Fibroblast of lung (primary cell): ENCODE results near the gene CREBL2.

ENCODE experiments used
- EZH2 ChIP-seq: IDR thresholded peaks from 2 replicates; pipeline ENCODE4 v1.5.1; 2012; ENCODE audit warnings: low read length, control low read depth, mild to moderate bottlenecking; ENCODE audit errors: missing control alignments
- TF ChIP-seq, protein P1 (sequence below), 2 donors: IDR thresholded peaks in 1 of 2; conservative IDR thresholded peaks in 1 of 2; 1 replicate in 1 of 2; 2 replicates in 1 of 2; pipeline ENCODE4 v1.5.1; 2011 to 2012; ENCODE audit warnings: low read length in 2 of 2, control low read depth in 1 of 2, inconsistent platforms in 1 of 2, low read depth in 1 of 2, mild to moderate bottlenecking in 1 of 2

DNA sequence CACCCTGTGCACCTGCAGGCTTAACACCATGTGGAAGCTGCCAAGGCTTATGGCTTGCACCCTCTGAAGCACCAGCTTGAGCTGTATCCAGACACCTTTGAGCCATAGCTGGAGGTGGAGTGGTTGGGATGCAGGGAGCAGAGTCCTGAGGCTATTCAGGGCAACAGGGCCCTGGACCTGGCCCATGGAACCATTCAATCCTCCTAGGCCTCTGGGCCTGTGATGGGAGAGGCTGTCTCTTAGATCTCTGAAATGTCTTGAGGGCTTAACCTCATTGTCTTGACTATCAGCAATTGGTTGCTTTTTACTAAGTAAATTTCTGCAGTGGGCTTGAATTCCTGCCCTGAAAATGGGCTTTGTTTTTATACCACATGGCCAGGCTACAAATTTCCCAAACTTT, 36.6 kb downstream of the CREBL2 start:
- no peak for TF ChIP-seq EZH2
- TF ChIP-seq, protein P1, sequence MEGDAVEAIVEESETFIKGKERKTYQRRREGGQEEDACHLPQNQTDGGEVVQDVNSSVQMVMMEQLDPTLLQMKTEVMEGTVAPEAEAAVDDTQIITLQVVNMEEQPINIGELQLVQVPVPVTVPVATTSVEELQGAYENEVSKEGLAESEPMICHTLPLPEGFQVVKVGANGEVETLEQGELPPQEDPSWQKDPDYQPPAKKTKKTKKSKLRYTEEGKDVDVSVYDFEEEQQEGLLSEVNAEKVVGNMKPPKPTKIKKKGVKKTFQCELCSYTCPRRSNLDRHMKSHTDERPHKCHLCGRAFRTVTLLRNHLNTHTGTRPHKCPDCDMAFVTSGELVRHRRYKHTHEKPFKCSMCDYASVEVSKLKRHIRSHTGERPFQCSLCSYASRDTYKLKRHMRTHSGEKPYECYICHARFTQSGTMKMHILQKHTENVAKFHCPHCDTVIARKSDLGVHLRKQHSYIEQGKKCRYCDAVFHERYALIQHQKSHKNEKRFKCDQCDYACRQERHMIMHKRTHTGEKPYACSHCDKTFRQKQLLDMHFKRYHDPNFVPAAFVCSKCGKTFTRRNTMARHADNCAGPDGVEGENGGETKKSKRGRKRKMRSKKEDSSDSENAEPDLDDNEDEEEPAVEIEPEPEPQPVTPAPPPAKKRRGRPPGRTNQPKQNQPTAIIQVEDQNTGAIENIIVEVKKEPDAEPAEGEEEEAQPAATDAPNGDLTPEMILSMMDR (conservative IDR thresholded peaks at IDR 0.05 in 1 of 2, IDR thresholded peaks at IDR 0.05 in 1 of 2; ENCODE audit: low read depth in 1 of 2, low read length in 2 of 2), result no peak
